DMS153 (cell line): ENCODE results near the gene ZCCHC24.

Experiments
- DNase-seq: peaks from one replicate; lab custom pipeline; 2025; lab: John Stamatoyannopoulos, UW

ZCCHC24 gene

GRCh38 chr10:79446758-79447084 lies 1.3 kb upstream of the ZCCHC24 start:
- no peak for DNase-seq

DNA sequence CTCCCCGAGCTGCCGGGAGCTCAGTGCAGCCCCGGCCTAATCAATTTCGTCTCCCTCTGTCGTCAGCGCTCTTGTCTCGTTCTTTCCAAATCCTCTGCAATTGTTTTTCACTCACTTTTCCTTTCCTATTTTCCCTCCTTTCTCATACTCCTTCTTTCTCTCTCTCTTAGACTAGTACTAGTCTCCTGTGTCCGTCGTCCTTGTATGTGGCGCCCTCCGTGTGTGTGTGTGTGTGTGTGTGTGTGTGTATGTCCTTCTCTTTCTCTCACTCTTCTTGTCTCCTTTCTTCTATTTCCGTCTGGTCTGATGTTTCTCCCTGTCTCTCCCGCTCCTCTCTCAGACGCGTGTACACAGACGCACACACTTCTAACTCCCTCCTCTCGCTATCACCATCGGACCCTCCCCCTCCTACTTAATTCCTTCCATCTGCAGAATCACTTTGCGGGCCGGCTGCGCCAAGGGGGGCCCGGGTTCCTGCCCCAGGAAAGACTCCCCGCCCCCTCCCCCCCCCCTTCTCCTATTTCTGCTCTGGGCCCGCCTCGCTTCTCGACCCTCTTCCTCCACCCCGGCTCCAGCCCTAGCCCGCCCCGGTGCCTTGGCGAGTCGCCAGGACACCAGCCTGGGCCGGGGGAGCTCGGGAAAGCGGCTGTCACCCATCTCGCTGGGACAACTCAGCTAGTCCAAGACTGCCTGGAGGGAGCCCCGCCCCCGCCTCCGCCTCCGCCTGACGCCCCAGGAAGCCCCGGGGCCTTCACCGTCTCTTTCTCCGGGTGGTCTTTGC lies 743 bp upstream of the ZCCHC24 start:
- no peak for DNase-seq

- DNase-seq: no peak
These were observed 965 bp downstream of the ZCCHC24 start for GRCh38 chr10:79444199-79445119.

GRCh38 chr10:79443338-79444198 lies 1.9 kb downstream of the ZCCHC24 start:
- DNase-seq: no peak

GRCh38 chr10:79442171-79443040 lies 3.0 kb downstream of the ZCCHC24 start:
- DNase-seq: no peak

DNA sequence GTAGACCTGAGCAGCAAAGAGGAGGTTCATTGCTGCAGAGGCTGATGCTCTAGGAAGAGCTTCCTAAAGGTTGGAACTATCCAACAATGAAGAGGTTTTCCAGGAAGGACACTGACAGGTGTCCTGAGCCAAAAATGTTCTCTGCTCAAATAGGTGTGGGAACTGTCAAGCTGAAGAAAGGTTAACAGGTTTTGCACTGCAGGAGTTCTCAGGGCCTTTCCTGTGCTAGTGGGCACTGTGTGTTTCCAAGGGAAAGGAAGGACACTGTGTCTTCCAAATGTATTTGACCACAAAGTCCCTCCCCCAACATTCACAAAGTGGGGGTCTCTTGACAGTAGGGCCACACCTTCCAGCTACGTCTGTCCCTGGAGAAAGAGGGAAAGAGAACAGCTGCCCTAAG lies 4.0 kb downstream of the ZCCHC24 start:
- DNase-seq: no peak

DNA sequence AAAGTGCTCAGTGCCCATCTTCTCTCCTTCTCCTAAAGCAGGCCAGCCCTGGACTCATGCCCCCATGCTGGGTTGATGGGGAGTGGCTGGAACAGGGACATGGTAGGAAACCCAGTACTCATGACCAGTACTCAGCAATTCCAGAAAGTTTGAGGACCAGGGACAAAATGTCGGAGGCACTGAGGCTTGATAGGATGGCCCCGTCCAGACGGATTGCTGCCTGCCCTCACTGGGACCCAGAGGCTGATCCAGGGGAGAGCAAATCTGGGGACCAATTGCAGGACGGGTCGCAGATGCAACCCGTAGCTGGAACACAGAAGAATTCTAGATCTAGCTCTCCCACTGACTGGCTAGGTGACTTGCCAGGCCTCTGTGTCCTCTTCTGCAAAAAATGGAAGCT lies 5.1 kb downstream of the ZCCHC24 start:
- DNase-seq: no peak

DNA sequence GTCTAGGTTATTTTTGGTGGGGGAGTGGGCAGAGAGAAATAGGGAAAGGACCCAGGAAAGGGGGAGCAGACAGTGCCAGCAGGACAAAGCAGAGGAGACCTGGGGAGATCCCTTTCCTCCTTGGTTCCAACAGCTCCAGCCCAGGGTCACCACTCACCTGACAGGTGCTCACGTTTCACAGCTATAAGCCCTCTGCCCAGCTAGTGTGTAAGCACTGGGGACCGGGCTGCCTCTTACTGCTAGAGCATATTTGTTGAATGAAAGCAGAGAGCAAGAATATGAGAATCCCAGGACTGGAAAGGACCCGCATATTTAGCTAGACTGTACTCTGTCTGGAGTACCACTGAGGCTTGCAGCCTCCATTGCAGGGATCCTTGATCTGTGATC lies 6.7 kb downstream of the ZCCHC24 start:
- DNase-seq: no peak

DNA sequence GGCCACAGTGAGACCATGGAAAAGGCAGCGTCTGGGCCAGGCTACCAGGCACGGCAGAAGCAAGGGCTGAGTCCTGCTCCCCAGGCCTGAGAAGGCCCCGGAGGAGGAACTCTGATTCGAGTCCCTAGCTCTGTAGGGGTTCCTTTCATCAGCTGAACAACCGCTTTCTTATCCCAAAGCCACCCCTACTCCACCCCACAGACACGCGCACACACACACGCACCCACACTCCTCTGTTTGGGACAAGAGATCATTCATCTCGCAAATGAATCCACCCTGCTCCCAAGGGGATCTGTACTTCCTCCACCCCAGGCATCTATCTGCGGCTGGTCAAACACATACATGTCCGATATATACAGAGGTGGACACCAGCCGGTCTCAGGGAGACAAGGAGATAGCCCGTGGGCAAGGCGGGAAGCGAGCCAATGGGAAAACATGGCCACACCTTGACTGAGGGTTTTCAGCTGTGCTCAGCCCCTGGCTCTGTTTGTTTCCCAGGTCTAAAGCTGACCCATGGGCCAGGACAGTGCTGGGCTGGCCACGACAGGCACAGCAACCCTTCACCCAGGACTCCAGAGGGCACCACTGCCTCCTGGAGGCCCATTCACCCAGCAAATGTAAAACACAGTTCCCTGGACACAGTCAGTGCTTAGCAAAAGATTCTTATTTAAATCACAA lies 7.3 kb downstream of the ZCCHC24 start:
- DNase-seq: no peak

- no peak for DNase-seq
These were observed 8.2 kb downstream of the ZCCHC24 start for GRCh38 chr10:79437111-79437814.

- no peak for DNase-seq
These were observed 8.6 kb downstream of the ZCCHC24 start for GRCh38 chr10:79436850-79437103.

- no peak for DNase-seq
These were observed 9.2 kb downstream of the ZCCHC24 start for GRCh38 chr10:79436066-79436849.

- no peak for DNase-seq
These were observed 10.0 kb downstream of the ZCCHC24 start for GRCh38 chr10:79435271-79436065.

DNA sequence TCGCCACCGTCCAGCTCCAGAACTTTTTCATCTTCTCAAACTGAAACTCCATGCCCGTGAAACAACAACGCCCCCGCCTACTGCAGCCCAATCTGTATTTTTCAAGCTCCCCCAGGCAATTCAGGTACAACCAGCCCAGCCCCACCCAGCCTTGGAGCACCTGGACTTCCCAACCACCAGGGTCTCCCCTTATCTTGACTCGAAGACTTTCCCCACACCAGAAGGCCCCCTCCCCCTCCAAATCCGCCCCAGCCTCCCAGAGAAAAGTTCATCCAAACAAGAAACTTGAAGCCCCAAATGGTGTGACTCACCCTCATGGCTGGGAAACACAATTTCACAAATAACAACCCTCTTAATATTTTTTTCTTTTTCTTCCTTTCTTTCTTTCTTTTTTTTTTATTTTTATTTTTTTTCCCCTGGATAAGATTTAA lies 10.6 kb downstream of the ZCCHC24 start:
- DNase-seq: no peak

DNA sequence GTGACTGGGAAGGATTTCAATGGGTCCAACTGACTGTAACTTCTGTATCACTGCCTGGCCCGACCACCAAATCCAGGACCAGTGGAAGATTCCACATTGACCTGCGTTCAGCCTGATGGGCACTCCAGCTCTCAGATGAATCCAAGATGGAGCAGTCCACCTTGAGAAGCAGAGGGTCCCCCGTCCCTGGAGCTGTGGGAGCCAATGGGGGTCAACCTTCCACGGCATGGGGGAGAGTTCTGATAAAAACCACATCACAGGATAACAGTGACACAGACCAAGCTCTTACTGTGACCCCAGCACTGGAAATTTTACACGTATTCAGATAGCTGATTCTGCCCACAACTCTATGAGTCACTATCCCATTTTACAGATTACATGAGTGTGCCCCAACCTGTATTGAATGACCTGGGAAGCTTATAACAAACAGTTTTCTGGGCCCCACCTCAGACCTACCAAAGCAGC lies 11.2 kb downstream of the ZCCHC24 start:
- no peak for DNase-seq

DNA sequence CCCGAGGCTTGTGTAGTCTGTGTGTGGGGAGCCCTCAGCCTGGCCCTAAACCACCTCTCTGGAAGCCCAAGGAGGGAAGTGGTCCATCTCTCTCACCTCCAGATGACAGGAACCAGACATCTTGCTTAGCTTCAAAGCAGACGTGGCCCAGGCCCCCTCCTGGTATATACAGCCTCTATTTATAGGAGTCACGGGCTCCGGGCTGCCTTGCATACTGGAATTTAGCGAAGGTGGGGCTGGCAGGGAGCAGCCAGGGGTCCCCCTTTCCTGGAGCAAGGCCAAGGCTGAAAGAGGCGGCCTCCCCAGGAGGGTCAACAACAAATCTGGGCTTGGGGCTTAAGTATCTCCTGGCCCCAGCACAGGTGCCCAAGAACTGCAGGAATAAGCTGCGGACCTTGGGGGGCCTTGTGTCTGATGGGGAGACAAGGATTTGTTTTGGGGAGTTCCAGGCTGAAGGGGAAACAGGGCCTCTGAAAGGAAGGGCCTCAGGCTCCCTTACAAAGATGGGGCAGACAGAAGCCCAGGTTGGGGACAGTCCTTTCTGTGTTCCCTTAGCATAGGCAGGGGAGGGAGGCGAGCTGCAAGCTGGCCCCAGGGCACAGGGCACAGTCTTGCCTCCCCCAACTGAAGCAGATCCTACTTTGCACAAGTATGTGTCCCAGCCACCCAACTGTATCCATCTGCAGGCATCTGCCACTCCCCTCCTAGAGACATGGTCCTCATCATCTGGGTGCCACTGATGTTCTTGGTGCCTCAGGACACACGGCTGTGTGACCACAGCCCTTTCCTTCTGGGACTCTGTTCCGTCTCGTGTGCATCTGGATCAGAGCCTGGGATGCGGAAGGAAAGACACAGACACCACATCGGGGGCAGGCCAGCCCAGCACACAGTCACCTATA lies 11.9 kb downstream of the ZCCHC24 start:
- DNase-seq: no peak
